H9 (cell line): ENCODE results near the gene DPP7. TPM values are rescaled to one million over a fixed set of nuclear protein-coding genes. Genes with fewer than 3 reads are reported as not detected.

Experiments
- DNase-seq: peaks from one replicate; pipeline ENCODE4 v3.0.0-alpha.2; 2017
- H2AFZ ChIP-seq: one replicate; pipeline ENCODE4 v1.6.1; 2013; ENCODE audit warnings: mild to moderate bottlenecking, low read length, control low read depth, moderate library complexity
- H2AK5ac ChIP-seq: 2 replicates; pipeline ENCODE4 v1.6.1; 2013; ENCODE audit warnings: low read length, control low read depth, mixed read lengths; ENCODE audit not compliant: insufficient read length
- H2BK120ac ChIP-seq: one replicate; pipeline ENCODE4 v1.6.1; 2013; ENCODE audit warnings: low read depth, mild to moderate bottlenecking, low read length, control low read depth, inconsistent platforms; ENCODE audit not compliant: poor library complexity, severe bottlenecking
- H2BK12ac ChIP-seq: 2 replicates; pipeline ENCODE4 v1.6.1; 2013; ENCODE audit warnings: low read length, control low read depth, mixed read lengths, low read depth; ENCODE audit not compliant: insufficient read length
- H2BK15ac ChIP-seq: 2 replicates; pipeline ENCODE4 v1.6.1; 2013; ENCODE audit warnings: low read depth, low read length, control low read depth
- H2BK20ac ChIP-seq: one replicate; pipeline ENCODE4 v1.6.1; 2013; ENCODE audit warnings: low read depth, mild to moderate bottlenecking, low read length, control low read depth, inconsistent platforms; ENCODE audit not compliant: poor library complexity, severe bottlenecking
- H2BK5ac ChIP-seq: 2 replicates; pipeline ENCODE4 v1.6.1; 2013; ENCODE audit warnings: low read length, control low read depth, mixed read lengths; ENCODE audit not compliant: insufficient read length
- H3K14ac ChIP-seq: 2 replicates; pipeline ENCODE4 v1.6.1; 2013; ENCODE audit warnings: low read length, control low read depth; ENCODE audit not compliant: insufficient read depth
- H3K18ac ChIP-seq: 2 replicates; pipeline ENCODE4 v1.6.1; 2013; ENCODE audit warnings: low read depth, mild to moderate bottlenecking, mixed read lengths, low read length, control low read depth; ENCODE audit not compliant: insufficient read length
- H3K23ac ChIP-seq: 2 replicates; pipeline ENCODE4 v1.6.1; 2013; ENCODE audit warnings: low read length, control low read depth, mixed read lengths, low read depth; ENCODE audit not compliant: insufficient read length
- H3K23me2 ChIP-seq: 2 replicates; pipeline ENCODE4 v1.6.1; 2013; ENCODE audit warnings: low read depth, mild to moderate bottlenecking, mixed read lengths, low read length, control low read depth; ENCODE audit not compliant: insufficient read length, poor library complexity, severe bottlenecking
- H3K27ac ChIP-seq: 2 replicates; pipeline ENCODE4 v1.5.1; 2013; ENCODE audit warnings: low read length, control low read depth, mixed read lengths, low read depth; ENCODE audit not compliant: insufficient read length
- H3K27me3 ChIP-seq: 2 replicates; pipeline ENCODE4 v1.6.1; 2013; ENCODE audit warnings: low read length, control low read depth, inconsistent platforms; ENCODE audit not compliant: insufficient read depth
- H3K4ac ChIP-seq: 2 replicates; pipeline ENCODE4 v1.6.1; 2013; ENCODE audit warnings: low read depth, mild to moderate bottlenecking, control low read depth, inconsistent platforms, low read length, moderate library complexity
- H3K4me1 ChIP-seq: 2 replicates; pipeline ENCODE4 v1.6.1; 2013; ENCODE audit warnings: low read length, control low read depth, inconsistent platforms; ENCODE audit not compliant: insufficient read depth
- H3K4me2 ChIP-seq: 2 replicates; pipeline ENCODE4 v1.6.1; 2013; ENCODE audit warnings: low read length, control low read depth, mixed read lengths; ENCODE audit not compliant: insufficient read length, insufficient read depth
- H3K56ac ChIP-seq: 2 replicates; pipeline ENCODE4 v1.6.1; 2013; ENCODE audit warnings: low read depth, mild to moderate bottlenecking, mixed read lengths, low read length, control low read depth; ENCODE audit not compliant: insufficient read length
- H3K79me1 ChIP-seq: 2 replicates; pipeline ENCODE4 v1.6.1; 2013; ENCODE audit warnings: low read depth, mild to moderate bottlenecking, moderate library complexity, low read length, control low read depth, inconsistent platforms; ENCODE audit not compliant: insufficient read depth, poor library complexity, severe bottlenecking
- H3K79me2 ChIP-seq: 2 replicates; pipeline ENCODE4 v1.6.1; 2013; ENCODE audit warnings: low read length, control low read depth, inconsistent platforms; ENCODE audit not compliant: insufficient read depth
- H3K9ac ChIP-seq: 2 replicates; pipeline ENCODE4 v1.6.1; 2013; ENCODE audit warnings: low read length, control low read depth, mixed read lengths; ENCODE audit not compliant: insufficient read length; ENCODE audit errors: extremely low read depth
- H3K9me3 ChIP-seq: one replicate; pipeline ENCODE4 v1.6.1; 2013; ENCODE audit warnings: low read depth, low read length, inconsistent platforms; ENCODE audit not compliant: control insufficient read depth
- H3T11ph ChIP-seq: one replicate; pipeline ENCODE4 v1.6.1; 2013; ENCODE audit warnings: mild to moderate bottlenecking, low read length, control low read depth, inconsistent platforms
- H4K20me1 ChIP-seq: one replicate; pipeline ENCODE4 v1.6.1; 2013; ENCODE audit not compliant: control insufficient read depth, insufficient read length, insufficient read depth
- H4K5ac ChIP-seq: 2 replicates; pipeline ENCODE4 v1.6.1; 2013; ENCODE audit warnings: low read depth, mild to moderate bottlenecking, mixed read lengths, low read length, control low read depth; ENCODE audit not compliant: insufficient read length
- H4K8ac ChIP-seq: replicated peaks from 2 replicates; pipeline ENCODE4 v1.6.1; 2013; ENCODE audit warnings: low read length, control low read depth, mixed read lengths, low read depth; ENCODE audit not compliant: insufficient read length
- H4K91ac ChIP-seq: 2 replicates; pipeline ENCODE4 v1.6.1; 2013; ENCODE audit warnings: low read depth, mild to moderate bottlenecking, moderate library complexity, mixed read lengths, low read length, control low read depth; ENCODE audit not compliant: insufficient read length
- H3K27ac Mint-ChIP-seq, 3 experiments: 2 replicates in 2 of 3; 3 replicates in 1 of 3; pipeline ENCODE4 v1.8.0; 2020 to 2021; ENCODE audit warnings: mixed read lengths in 3 of 3, mild to moderate bottlenecking in 1 of 3, moderate library complexity in 1 of 3
- H3K27me3 Mint-ChIP-seq: 2 replicates; pipeline ENCODE4 v1.8.0; 2021; ENCODE audit warnings: low read depth, mild to moderate bottlenecking, moderate library complexity, mixed read lengths
- H3K36me3 Mint-ChIP-seq, 3 experiments: 2 replicates in 2 of 3; 3 replicates in 1 of 3; pipeline ENCODE4 v1.8.0; 2020 to 2021; ENCODE audit warnings: low read depth in 3 of 3, mixed read lengths in 3 of 3; ENCODE audit not compliant: insufficient read depth in 1 of 3
- H3K4me1 Mint-ChIP-seq, 2 experiments: 2 replicates each; pipeline ENCODE4 v1.8.0; 2020; ENCODE audit warnings: mixed read lengths in 2 of 2
- H3K4me3 Mint-ChIP-seq, 2 experiments: 2 replicates in 1 of 2; 3 replicates in 1 of 2; pipeline ENCODE4 v1.8.0; 2020 to 2021; ENCODE audit warnings: mild to moderate bottlenecking in 2 of 2, mixed read lengths in 2 of 2, moderate library complexity in 1 of 2
- H3K9me3 Mint-ChIP-seq, 2 experiments: 2 replicates in 1 of 2; 3 replicates in 1 of 2; pipeline ENCODE4 v1.8.0; 2020; ENCODE audit warnings: mild to moderate bottlenecking in 2 of 2, mixed read lengths in 2 of 2, moderate library complexity in 1 of 2
- WGBS: extraction: QIAGEN DNeasy Blood & Tissue Kit; methylation state at CpG from one replicate; pipeline ENCODE4 v1.1.7; 2013; ENCODE audit warnings: missing lambda C conversion rate, low lambda C conversion rate, mixed read lengths; ENCODE audit not compliant: insufficient read length; ENCODE audit errors: extremely low coverage; 5-methylcytosine and 5-hydroxymethylcytosine counted together
- total RNA-seq: library from RNA; stranded (reverse); gene quantifications from 2 replicates; pipeline ENCODE4 v1.2.1, GENCODE V29; 2021
- TF ChIP-seq, protein P1 (sequence below): fragments of 200-600 bp; sonication (generic); conservative IDR thresholded peaks from 3 replicates; pipeline ENCODE4 v1.8.0; 2021; ENCODE audit warnings: antibody characterized with exemption, mild to moderate bottlenecking

The DPP7 gene
- total RNA-seq, 1 experiment from 2014 or later, result 29.4 TPM

DNA sequence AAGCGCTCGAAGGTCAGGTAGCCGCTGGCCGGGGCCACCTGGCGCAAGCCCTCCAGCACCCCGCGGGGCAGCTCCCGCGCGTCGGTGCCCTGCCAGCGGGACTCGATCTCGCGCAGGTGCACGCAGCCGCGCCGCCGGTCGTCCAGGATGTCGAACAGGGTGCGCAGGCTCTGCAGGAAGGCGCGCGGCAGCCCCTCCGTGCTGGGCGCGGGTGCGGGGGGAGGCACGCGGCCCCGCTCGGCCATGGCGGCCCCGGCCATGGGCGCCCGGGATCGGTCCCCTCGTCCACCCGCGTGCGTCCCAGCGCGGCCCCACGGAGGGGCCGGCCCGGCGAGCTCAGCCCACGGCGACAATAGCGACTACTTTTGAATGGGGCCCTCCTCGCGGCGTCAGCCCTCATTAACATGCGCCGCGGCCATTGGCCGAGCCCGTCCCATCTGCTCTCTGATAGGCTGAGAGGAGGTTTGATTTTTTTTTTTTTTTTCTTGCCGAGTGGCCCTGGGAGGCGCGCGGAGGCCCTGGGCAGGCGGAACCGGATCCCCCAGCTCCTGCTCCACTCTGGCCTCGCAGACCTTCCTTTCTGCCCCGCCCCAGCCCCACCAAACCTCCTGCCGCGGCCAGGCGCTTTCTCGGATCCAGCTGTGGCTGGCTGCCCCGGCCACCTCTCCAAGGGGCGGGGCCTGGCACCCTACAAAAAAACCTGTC lies 44.2 kb downstream of the DPP7 start, which contains the start of gene SAPCD2:
TSS of gene SAPCD2 (minus strand) at position 357 of the 705 bp plus-strand sequence. CDS start at position 260, 97 bp downstream.
- Histone ChIP-seq H2BK5ac (no peak within 1 kb of the TSS), H3K23ac (no peak within 1 kb of the TSS), H4K20me1 (peaks cover 4% of the 10 kb centered on the region), H4K91ac (no peak within 1 kb of the TSS), H3K4me2 (peak within 1 kb of the TSS; percentile 35), H3K4ac (no peak within 1 kb of the TSS; the same call in 1 of the 2 replicates), H3K4me1 (peaks cover 7% of the 10 kb centered on the region; the same call in 1 of the 2 replicates), H3T11ph (no peak within 1 kb of the TSS), H2AK5ac (no peak within 1 kb of the TSS), H4K5ac (no peak within 1 kb of the TSS), H3K27me3 (no peaks in the 10 kb centered on the region), H2BK12ac (peak within 1 kb of the TSS; percentile 25), H3K9ac (peak within 1 kb of the TSS; percentile 16), H3K14ac (peak within 1 kb of the TSS; percentile 64), H3K23me2 (no peaks in the 10 kb centered on the region), H2AFZ (no peak within 1 kb of the TSS), H3K9me3 (no peaks in the 10 kb centered on the region), H4K8ac (no peak within 1 kb of the TSS), H3K79me2 (no peaks in the 10 kb centered on the region), H2BK120ac (no peak within 1 kb of the TSS), H2BK15ac (no peak within 1 kb of the TSS), H2BK20ac (no peak within 1 kb of the TSS), H3K56ac (no peak within 1 kb of the TSS), H3K27ac (no peak within 1 kb of the TSS), H3K79me1 (no peaks in the 10 kb centered on the region), H3K18ac (peak within 1 kb of the TSS; percentile 32)
- Mint-ChIP-seq H3K4me1 (peaks cover 22 to 31% of the 10 kb centered on the region in 2 experiments), H3K27me3 (peaks cover 5% of the 10 kb centered on the region), H3K36me3 (peaks cover 0 to 4% (median 3%) of the 10 kb centered on the region in 3 experiments; a peak in 4 of 7 replicates), H3K4me3 (peak within 1 kb of the TSS; percentile 58 to 75), H3K9me3 (no peaks in the 10 kb centered on the region; a peak in 1 of 5 replicates), H3K27ac (peak within 1 kb of the TSS in 2 of 3 experiments; percentile 8 to 75; a peak in 1 of 7 replicates)
- no CpG with 5 or more reads among the region's 74 CpGs for WGBS
- DNase-seq, result peak; percentile 94
- TF ChIP-seq, protein P1, sequence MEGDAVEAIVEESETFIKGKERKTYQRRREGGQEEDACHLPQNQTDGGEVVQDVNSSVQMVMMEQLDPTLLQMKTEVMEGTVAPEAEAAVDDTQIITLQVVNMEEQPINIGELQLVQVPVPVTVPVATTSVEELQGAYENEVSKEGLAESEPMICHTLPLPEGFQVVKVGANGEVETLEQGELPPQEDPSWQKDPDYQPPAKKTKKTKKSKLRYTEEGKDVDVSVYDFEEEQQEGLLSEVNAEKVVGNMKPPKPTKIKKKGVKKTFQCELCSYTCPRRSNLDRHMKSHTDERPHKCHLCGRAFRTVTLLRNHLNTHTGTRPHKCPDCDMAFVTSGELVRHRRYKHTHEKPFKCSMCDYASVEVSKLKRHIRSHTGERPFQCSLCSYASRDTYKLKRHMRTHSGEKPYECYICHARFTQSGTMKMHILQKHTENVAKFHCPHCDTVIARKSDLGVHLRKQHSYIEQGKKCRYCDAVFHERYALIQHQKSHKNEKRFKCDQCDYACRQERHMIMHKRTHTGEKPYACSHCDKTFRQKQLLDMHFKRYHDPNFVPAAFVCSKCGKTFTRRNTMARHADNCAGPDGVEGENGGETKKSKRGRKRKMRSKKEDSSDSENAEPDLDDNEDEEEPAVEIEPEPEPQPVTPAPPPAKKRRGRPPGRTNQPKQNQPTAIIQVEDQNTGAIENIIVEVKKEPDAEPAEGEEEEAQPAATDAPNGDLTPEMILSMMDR, result no peak
